Endothelial cell of umbilical vein (primary cell): ENCODE data around the gene SLC9A9. TPM values are rescaled to one million over a fixed set of nuclear protein-coding genes. Genes with fewer than 3 reads are reported as not detected.

ENCODE experiments used
- BruUV-seq: library from RNA; stranded (reverse); fragments of 400-500 nt; replicated peaks from 2 replicates; lab custom pipeline; 2021; lab: Mats Ljungman, UMichigan
- CTCF ChIA-PET: fragments of 300-600, 350-600 bp; sonication (Branson Sonifier 250); formaldehyde crosslinking; loops from one replicate; lab custom pipeline; 2021; ENCODE audit warnings: antibody characterized with exemption, inconsistent platforms; lab: Charles Lee
- POLR2A ChIA-PET: fragments of 300-600, 350-600 bp; sonication (Branson Sonifier 250); formaldehyde crosslinking; loops from one replicate; lab custom pipeline; 2021; ENCODE audit warnings: antibody characterized with exemption, inconsistent platforms; lab: Charles Lee
- DNase-seq: peaks from one replicate; pipeline ENCODE4 v3.0.0-alpha.2; 2011; ENCODE audit warnings: low read depth, low spot score
- FAIRE-seq: peaks from 2 replicates; lab custom pipeline; 2011; peaks lifted over from hg19 to GRCh38; lab: Jason Lieb, UNC
- H2AFZ ChIP-seq: 2 replicates; pipeline ENCODE4 v1.6.0; 2012; ENCODE audit warnings: low read depth, low read length, control low read depth, inconsistent platforms
- H3K27ac ChIP-seq: 2 replicates; pipeline ENCODE4 v1.5.1; 2011; ENCODE audit warnings: low read depth, mild to moderate bottlenecking, control low read depth, low read length, moderate library complexity; ENCODE audit not compliant: insufficient read depth
- H3K27me3 ChIP-seq, 2 experiments: 2 replicates each; pipeline versions ENCODE4 v1.6.0 to v1.6.1; 2011; ENCODE audit warnings: low read length in 2 of 2, mixed read lengths in 1 of 2; ENCODE audit not compliant: control insufficient read depth in 2 of 2, insufficient read depth in 2 of 2
- H3K36me3 ChIP-seq, 2 experiments: 2 replicates in 1 of 2; 3 replicates in 1 of 2; pipeline ENCODE4 v1.5.1; 2011; ENCODE audit warnings: low read length in 2 of 2, mild to moderate bottlenecking in 1 of 2, moderate library complexity in 1 of 2; ENCODE audit not compliant: control insufficient read depth in 2 of 2, insufficient read depth in 2 of 2; ENCODE audit errors: extremely low read depth in 1 of 2
- H3K4me1 ChIP-seq: 3 replicates; pipeline ENCODE4 v1.5.1; 2011; ENCODE audit warnings: mild to moderate bottlenecking, low read length; ENCODE audit not compliant: control insufficient read depth, insufficient read depth; ENCODE audit errors: extremely low read depth
- H3K4me2 ChIP-seq: 2 replicates; pipeline ENCODE4 v1.6.1; 2011; ENCODE audit warnings: low read length, control low read depth, mixed read lengths; ENCODE audit not compliant: insufficient read depth
- H3K4me3 ChIP-seq, 3 experiments: fragments of 200-600 bp in 1 of 3; sonication (generic), shearing (Covaris generic) in 1 of 3; replicated peaks in 1 of 3; 2 replicates each; pipeline ENCODE4 v1.5.1; 2011 to 2016; ENCODE audit warnings: control low read depth in 3 of 3, low read length in 3 of 3, mild to moderate bottlenecking in 2 of 3, inconsistent platforms in 1 of 3, low read depth in 1 of 3, moderate library complexity in 1 of 3; ENCODE audit not compliant: insufficient read depth in 1 of 3
- H3K79me2 ChIP-seq: 2 replicates; pipeline ENCODE4 v1.6.0; 2012; ENCODE audit warnings: low read length, inconsistent platforms; ENCODE audit not compliant: control insufficient read depth, insufficient read depth
- H3K9ac ChIP-seq: replicated peaks from 2 replicates; pipeline ENCODE3; 2011; ENCODE audit warnings: low read length, control low read depth; ENCODE audit not compliant: insufficient read depth; ENCODE audit errors: extremely low read depth
- H3K9me1 ChIP-seq: replicated peaks from 3 replicates; pipeline ENCODE4 v1.6.0; 2011; ENCODE audit warnings: mild to moderate bottlenecking, low read length; ENCODE audit not compliant: control insufficient read depth, insufficient read depth; ENCODE audit errors: extremely low read depth
- H3K9me3 ChIP-seq: replicated peaks from 2 replicates; pipeline ENCODE4 v1.5.1; 2012; ENCODE audit warnings: low read length, inconsistent platforms; ENCODE audit not compliant: control insufficient read depth, insufficient read depth
- H4K20me1 ChIP-seq: replicated peaks from 2 replicates; pipeline ENCODE3; 2011; ENCODE audit warnings: mild to moderate bottlenecking, low read length; ENCODE audit not compliant: control insufficient read depth, insufficient read depth; ENCODE audit errors: extremely low read depth
- EZH2 ChIP-seq: IDR thresholded peaks from 2 replicates; pipeline ENCODE4 v1.6.1; 2012; ENCODE audit warnings: borderline replicate concordance, low read depth, mild to moderate bottlenecking, moderate library complexity, low read length, inconsistent platforms; ENCODE audit not compliant: severe bottlenecking
- FOS ChIP-seq: IDR thresholded peaks from 2 replicates; pipeline ENCODE4 v1.6.1; 2011; ENCODE audit warnings: mild to moderate bottlenecking, low read length, moderate library complexity, borderline replicate concordance; ENCODE audit not compliant: insufficient read depth
- GATA2 ChIP-seq: IDR thresholded peaks from 2 replicates; pipeline ENCODE4 v1.7.0; 2011; ENCODE audit warnings: low read depth, mild to moderate bottlenecking, moderate library complexity, mixed read lengths, low read length; ENCODE audit not compliant: insufficient read length, insufficient read depth
- JUN ChIP-seq: IDR thresholded peaks from 2 replicates; pipeline ENCODE4 v1.6.1; 2011; ENCODE audit warnings: borderline replicate concordance, low read depth; ENCODE audit not compliant: insufficient read length, insufficient read depth
- MYC ChIP-seq: IDR thresholded peaks from one replicate; pipeline ENCODE4 v1.6.1; 2011; ENCODE audit warnings: mild to moderate bottlenecking, low read depth, low read length
- POLR2A ChIP-seq: IDR thresholded peaks from 2 replicates; pipeline ENCODE4 v1.6.1; 2012; ENCODE audit warnings: low read depth, mild to moderate bottlenecking, control low read depth, low read length
- POLR2AphosphoS5 ChIP-seq: IDR thresholded peaks from 2 replicates; pipeline ENCODE4 v1.6.1; 2012; ENCODE audit warnings: low read depth, mild to moderate bottlenecking, control low read depth, low read length, moderate library complexity; ENCODE audit not compliant: insufficient read depth
- dilution Hi-C: fragments of 300-500 bp; cut with MboI; formaldehyde crosslinking; loops from one replicate; pipeline ENCODE4 v1.15.0; 2019; ENCODE audit warnings: low sequenced_read_pairs; ENCODE audit not compliant: extremely low pct_ligation_motif_present
- intact Hi-C: fragments of 100-400 bp; cut with micrococcal nuclease; formaldehyde crosslinking; loops from one replicate; pipeline ENCODE4 v1.10.0; 2022
- polyA plus RNA-seq, 4 experiments: library from polyadenylated mRNA; depleted of rRNA in 3 of 4; stranded (reverse) in 3 of 4; unstranded in 1 of 4; fragments of >200 nt; gene quantifications; 2 replicates each; pipeline versions ENCODE4 v1.2.1 to v1.2.3, GENCODE V29; 2011 to 2012; ENCODE audit warnings: missing spikeins in 1 of 4
- total RNA-seq: library from RNA; stranded (reverse); gene quantifications from 2 replicates; pipeline ENCODE4 v1.2.3, GENCODE V29; 2021
- TF ChIP-seq, protein P1 (sequence below), 2 donors: IDR thresholded peaks; 1 replicate in 1 of 2; 2 replicates in 1 of 2; pipeline ENCODE4 v1.5.1; 2011; ENCODE audit warnings: low read length in 2 of 2, mild to moderate bottlenecking in 2 of 2, moderate library complexity in 2 of 2, control low read depth in 1 of 2, inconsistent platforms in 1 of 2, low read depth in 1 of 2; ENCODE audit not compliant: insufficient read depth in 1 of 2; ENCODE audit errors: extremely low read depth in 1 of 2
- TF ChIP-seq, protein P2 (sequence below): IDR thresholded peaks from 2 replicates; pipeline ENCODE4 v1.6.1; 2011; ENCODE audit not compliant: insufficient read depth, insufficient read length

SLC9A9 gene
- total and polyA plus RNA-seq, 2 donors (not counting 3 experiments of a cell fraction or from before 2014, with no cell fraction given): 1.5 to 1.8 TPM

DNA sequence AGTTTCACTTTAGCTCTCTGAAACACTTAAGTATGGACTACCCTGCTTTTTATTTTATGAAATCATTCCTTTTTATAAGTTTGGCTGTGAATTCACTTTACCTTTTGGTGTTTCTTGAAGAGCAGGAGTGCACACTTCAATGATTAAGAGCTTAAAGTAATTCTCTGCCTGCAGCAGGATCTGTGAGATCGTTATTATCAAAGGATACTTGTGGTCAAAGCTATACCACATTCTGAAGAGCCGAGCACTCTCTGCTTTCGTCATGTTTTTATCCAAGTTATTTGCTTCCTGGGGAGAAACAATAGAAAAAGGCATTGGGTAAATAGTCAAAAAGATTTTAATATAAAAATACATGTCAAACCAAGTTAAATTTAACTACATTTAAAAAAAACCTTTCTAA is 485.0 kb downstream of the SLC9A9 start:
- Histone ChIP-seq H3K27me3 (no peaks in the 10 kb centered on the region), H3K9me1 (no peaks in the 10 kb centered on the region), H3K36me3 (no peaks in the 10 kb centered on the region), H3K4me2 (no peak overlapping the region), H4K20me1 (no peaks in the 10 kb centered on the region), H3K9me3 (no peaks in the 10 kb centered on the region), H3K4me3 (no peak overlapping the region), H2AFZ (no peak overlapping the region), H3K4me1 (peaks cover 3% of the 10 kb centered on the region), H3K9ac (no peak overlapping the region), H3K27ac (no peak overlapping the region), H3K79me2 (no peaks in the 10 kb centered on the region)
- BruUV-seq: no TSS peak
- DNase-seq: no peak
- ChIA-PET CTCF (interaction anchor here (0.9 to 1.9 kb wide), 4 partner anchors 27 to 311 kb away, joined by 3 to 6 read pairs (median 4); no protein-coding TSS in a partner anchor), POLR2A (no interaction called here)
- dilution Hi-C loops (no loop called here), intact Hi-C loops (no loop called here)
- no peak for FAIRE-seq
- TF ChIP-seq POLR2AphosphoS5: no peak
- TF ChIP-seq, protein P1, sequence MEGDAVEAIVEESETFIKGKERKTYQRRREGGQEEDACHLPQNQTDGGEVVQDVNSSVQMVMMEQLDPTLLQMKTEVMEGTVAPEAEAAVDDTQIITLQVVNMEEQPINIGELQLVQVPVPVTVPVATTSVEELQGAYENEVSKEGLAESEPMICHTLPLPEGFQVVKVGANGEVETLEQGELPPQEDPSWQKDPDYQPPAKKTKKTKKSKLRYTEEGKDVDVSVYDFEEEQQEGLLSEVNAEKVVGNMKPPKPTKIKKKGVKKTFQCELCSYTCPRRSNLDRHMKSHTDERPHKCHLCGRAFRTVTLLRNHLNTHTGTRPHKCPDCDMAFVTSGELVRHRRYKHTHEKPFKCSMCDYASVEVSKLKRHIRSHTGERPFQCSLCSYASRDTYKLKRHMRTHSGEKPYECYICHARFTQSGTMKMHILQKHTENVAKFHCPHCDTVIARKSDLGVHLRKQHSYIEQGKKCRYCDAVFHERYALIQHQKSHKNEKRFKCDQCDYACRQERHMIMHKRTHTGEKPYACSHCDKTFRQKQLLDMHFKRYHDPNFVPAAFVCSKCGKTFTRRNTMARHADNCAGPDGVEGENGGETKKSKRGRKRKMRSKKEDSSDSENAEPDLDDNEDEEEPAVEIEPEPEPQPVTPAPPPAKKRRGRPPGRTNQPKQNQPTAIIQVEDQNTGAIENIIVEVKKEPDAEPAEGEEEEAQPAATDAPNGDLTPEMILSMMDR (IDR thresholded peaks at IDR 0.05; ENCODE audit: extremely low read depth in 1 of 2, insufficient read depth in 1 of 2, low read depth in 1 of 2, low read length in 2 of 2): no peak
- no peak for TF ChIP-seq JUN
- TF ChIP-seq POLR2A: no peak
- no peak for TF ChIP-seq GATA2
- no peak for TF ChIP-seq MYC
- TF ChIP-seq FOS: no peak
- TF ChIP-seq, protein P2, sequence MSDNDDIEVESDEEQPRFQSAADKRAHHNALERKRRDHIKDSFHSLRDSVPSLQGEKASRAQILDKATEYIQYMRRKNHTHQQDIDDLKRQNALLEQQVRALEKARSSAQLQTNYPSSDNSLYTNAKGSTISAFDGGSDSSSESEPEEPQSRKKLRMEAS: no peak
- no peak for TF ChIP-seq EZH2
